ENCODE measurements around the gene RSPO1.

RSPO1 gene

GRCh38 chr1:37564892-37565291 is 69.8 kb downstream of the RSPO1 start:
- no peak for DNase-seq (ENCODE audit: low read depth)

GRCh38 chr1:37562984-37563383 is 71.7 kb downstream of the RSPO1 start:
- DNase-seq (ENCODE audit: low read depth) = no peak
